AG09309 (cell line): ENCODE measurements around the gene NXPH1.

Experiments
- DNase-seq: peaks from one replicate; pipeline ENCODE4 v3.0.0-alpha.2; 2010; ENCODE audit warnings: low read depth
- H3K4me3 ChIP-seq: 2 replicates; pipeline ENCODE4 v1.5.1; 2011; ENCODE audit warnings: mild to moderate bottlenecking, low read depth, low read length, moderate library complexity; ENCODE audit not compliant: control insufficient read depth
- TF ChIP-seq, protein P1 (sequence below): IDR thresholded peaks from 2 replicates; pipeline ENCODE4 v1.5.1; 2011; ENCODE audit warnings: mild to moderate bottlenecking, low read depth, low read length, inconsistent platforms; ENCODE audit not compliant: insufficient read depth, control insufficient read depth; ENCODE audit errors: missing control alignments

Gene NXPH1

DNA sequence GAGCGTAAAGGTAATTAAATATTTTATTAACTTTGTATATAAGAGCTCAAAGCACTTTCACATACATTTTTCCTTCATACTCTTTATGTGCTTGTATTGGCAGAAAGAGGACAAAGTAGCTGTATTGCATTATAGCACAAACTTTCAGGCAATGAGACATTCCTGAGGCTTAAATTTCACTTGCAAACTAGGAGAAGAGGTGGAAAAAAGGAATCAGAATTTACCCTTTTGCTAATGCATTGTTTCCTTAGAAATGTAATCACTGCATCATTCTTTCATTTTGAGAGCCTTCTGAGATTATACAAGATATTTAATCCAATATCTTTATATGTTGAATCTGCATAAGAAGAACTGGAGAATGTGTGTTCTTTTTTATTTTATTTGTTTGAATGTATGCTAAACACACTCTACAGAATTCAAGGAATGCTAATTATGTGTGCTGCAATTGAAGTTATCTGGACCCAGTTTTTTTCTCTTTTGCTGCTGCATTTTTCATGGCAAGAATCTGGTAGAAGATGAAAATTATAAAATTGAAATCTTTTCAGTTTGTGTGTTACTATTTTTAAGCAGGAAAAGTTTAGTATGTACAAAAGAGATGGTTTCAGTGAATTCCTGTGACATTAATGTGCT, 185.1 kb downstream of the NXPH1 start:
- TF ChIP-seq, protein P1, sequence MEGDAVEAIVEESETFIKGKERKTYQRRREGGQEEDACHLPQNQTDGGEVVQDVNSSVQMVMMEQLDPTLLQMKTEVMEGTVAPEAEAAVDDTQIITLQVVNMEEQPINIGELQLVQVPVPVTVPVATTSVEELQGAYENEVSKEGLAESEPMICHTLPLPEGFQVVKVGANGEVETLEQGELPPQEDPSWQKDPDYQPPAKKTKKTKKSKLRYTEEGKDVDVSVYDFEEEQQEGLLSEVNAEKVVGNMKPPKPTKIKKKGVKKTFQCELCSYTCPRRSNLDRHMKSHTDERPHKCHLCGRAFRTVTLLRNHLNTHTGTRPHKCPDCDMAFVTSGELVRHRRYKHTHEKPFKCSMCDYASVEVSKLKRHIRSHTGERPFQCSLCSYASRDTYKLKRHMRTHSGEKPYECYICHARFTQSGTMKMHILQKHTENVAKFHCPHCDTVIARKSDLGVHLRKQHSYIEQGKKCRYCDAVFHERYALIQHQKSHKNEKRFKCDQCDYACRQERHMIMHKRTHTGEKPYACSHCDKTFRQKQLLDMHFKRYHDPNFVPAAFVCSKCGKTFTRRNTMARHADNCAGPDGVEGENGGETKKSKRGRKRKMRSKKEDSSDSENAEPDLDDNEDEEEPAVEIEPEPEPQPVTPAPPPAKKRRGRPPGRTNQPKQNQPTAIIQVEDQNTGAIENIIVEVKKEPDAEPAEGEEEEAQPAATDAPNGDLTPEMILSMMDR = no peak
- no peak overlapping the region for H3K4me3 ChIP-seq
- no peak for DNase-seq

DNA sequence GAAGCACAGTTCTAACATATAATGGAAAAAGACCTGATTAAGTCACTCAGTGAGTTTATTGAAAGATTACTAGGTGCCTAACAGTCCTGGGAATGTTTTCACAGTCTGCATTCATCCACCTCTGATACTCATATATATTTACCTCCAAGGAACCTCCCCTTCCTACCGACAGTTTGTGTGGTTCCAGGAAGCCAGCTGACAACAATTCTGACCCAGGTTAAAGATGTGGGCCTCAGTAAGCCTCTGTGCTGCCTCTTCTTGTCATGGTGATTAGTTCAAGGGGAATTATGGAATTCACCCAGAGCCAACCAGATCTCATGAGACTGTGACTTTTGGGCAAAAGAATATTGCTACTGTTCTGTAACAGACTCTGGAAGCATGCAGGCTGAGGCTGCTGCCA, 186.8 kb downstream of the NXPH1 start:
- TF ChIP-seq, protein P1 = no peak
- H3K4me3 ChIP-seq = no peak overlapping the region
- no peak for DNase-seq

DNA sequence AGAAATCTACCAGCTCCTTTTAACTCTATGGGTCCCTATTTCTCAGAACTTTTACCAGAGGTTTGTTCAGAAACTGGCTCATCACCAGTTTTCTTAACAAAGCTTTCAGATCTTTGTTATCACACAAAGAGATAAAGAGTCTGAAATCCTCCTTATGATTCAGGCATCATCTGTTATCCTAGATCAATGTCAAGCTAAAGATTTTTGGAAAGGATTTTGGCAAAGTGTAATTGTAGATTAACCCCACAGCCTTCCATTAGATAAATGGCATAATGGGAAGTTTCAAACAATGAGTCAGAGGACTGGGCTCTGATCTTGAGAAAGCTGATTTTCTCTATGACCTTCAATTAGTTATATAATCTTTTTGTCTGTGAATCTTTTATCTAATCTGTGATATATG, 192.2 kb downstream of the NXPH1 start:
- DNase-seq = no peak
- TF ChIP-seq, protein P1 = no peak
- no peak overlapping the region for H3K4me3 ChIP-seq

DNA sequence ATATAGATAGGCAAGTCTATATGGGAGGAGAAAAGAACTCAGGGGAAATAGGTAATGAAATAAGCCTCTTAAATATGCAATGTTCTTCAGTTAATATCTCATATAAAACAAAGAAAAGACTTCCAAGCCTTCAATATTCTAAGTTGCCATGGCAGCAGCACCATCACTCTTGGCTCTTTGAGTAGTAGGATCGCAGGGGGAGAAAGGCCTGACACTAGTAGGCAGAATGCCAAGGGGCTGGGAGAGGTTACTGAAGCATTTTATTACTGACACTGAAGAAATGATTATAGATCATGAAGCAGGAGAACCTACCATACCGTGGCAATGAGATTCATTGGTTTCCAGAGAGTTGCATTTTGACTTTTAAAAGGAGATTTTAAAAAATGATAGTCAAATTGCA, 193.9 kb downstream of the NXPH1 start:
- no peak overlapping the region for H3K4me3 ChIP-seq
- TF ChIP-seq, protein P1 = no peak
- no peak for DNase-seq

DNA sequence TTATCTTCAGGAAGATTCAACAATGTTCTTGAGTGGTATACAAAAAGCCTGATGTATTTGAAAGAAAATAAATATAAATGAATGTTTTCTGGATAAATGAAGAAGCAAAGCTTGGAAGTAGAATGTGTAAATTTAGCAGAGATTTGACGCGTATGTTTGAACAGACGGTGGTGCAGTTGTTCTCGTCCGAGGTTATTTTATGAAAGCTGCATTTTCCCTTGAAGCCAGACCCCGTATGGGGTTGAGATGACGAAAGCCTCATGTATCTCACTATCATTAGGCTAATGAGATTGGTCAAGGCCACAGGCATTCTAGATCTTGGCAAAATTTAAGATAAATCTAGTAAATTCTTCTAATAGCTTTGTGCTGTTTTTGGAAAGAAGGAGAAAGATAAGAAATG, 195.2 kb downstream of the NXPH1 start:
- DNase-seq = no peak
- TF ChIP-seq, protein P1 = no peak
- H3K4me3 ChIP-seq = no peak overlapping the region

DNA sequence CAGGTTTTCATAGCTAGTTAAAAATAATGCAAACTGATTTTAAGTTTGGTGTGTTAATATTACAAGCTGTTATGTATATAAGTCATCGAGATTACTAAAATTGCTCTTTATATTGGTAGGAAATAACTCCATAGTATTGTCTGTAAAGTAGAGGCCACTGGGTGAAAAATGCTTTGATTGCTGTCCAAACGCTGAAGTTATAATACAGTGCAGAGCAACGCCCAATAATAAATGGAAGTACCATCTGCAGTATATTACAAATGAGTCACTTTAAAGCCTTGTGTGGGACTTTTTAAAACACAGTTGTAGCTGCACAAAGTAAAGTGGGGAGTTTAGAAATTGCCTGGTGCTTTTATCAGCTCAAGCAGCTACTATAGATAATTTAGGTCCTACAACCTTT, 196.1 kb downstream of the NXPH1 start:
- H3K4me3 ChIP-seq = no peak overlapping the region
- TF ChIP-seq, protein P1 = no peak
- no peak for DNase-seq

DNA sequence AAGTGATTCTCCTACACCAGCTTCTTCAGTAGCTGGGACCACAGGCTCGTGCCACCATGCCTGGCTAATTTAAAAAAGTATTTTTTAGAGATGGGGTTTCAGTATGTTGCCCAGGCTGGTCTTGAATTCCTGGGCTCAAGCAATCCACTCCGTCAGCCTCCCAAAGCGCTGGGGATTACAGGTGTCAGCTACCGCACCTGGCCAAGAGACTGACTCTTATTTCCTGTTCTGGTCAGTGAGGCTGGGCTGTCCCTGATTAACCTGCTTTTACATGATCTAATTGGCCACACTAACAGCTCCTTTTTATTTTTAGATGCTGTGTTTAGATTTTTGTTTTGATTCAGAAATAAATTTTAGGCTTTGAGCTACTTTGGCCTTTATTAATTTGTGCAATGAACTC, 203.9 kb downstream of the NXPH1 start:
- no peak overlapping the region for H3K4me3 ChIP-seq
- TF ChIP-seq, protein P1 = no peak
- DNase-seq = no peak
